ENCODE data around the gene SNTG2.

DNA sequence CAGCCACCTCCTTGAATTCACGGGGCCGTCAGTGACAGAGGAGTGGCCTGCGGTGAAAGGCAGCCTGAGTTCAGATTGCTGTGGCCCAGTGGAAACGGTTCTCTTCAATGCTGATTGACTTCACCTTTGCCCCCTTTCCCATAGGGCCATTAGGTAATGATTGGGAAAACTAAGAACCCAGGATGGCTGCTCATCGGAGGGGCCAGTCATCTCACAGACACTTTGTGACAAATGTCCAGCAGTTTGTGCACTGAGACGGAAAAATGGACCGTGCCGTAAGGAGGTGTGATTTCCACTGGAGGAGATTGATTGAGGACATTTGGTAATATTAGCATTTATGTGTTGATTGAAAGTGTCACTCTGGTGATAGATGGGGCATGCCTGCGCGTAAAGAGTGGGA lies 402.9 kb downstream of the SNTG2 start:
- TF ChIP-seq POLR2A (IDR thresholded peaks at IDR 0.05; ENCODE audit: low read depth, low read length) (no peak), POLR2AphosphoS5 (IDR thresholded peaks at IDR 0.05; ENCODE audit: low read depth, low read length) (no peak)
